OCI-LY1 (cell line): ENCODE measurements around the gene CIDEA.

Experiments
- H2AFZ ChIP-seq: fragments of 200-600 bp; sonication (generic), shearing (Covaris generic); 2 replicates; pipeline ENCODE4 v1.6.0; 2014; ENCODE audit warnings: antibody characterized with exemption, mild to moderate bottlenecking, low read length
- H3F3A ChIP-seq: fragments of 200-600 bp; sonication (generic), shearing (Covaris generic); 2 replicates; pipeline ENCODE4 v1.6.0; 2014; ENCODE audit warnings: mild to moderate bottlenecking, antibody characterized with exemption, low read length, moderate library complexity; ENCODE audit not compliant: insufficient read depth
- H3K27ac ChIP-seq: fragments of 200-600 bp; sonication (generic); 2 replicates; pipeline ENCODE4 v1.5.1; 2014; ENCODE audit warnings: low read length, mixed run types, mild to moderate bottlenecking, low read depth; ENCODE audit not compliant: poor library complexity, severe bottlenecking
- H3K27me3 ChIP-seq: fragments of 200-600 bp; sonication (generic); 2 replicates; pipeline ENCODE4 v1.6.0; 2014; ENCODE audit warnings: antibody characterized with exemption, mild to moderate bottlenecking, low read length, moderate library complexity; ENCODE audit not compliant: insufficient read depth
- H3K36me3 ChIP-seq: fragments of 200-600 bp; sonication (generic); 2 replicates; pipeline ENCODE4 v1.6.1; 2014; ENCODE audit warnings: mild to moderate bottlenecking, antibody characterized with exemption, low read length, moderate library complexity, mixed read lengths; ENCODE audit not compliant: insufficient read depth
- H3K4me1 ChIP-seq: fragments of 200-600 bp; sonication (generic); 2 replicates; pipeline ENCODE4 v1.5.1; 2014; ENCODE audit warnings: mild to moderate bottlenecking, low read length, moderate library complexity; ENCODE audit not compliant: insufficient read depth, severe bottlenecking
- H3K4me2 ChIP-seq: fragments of 200-600 bp; sonication (generic), shearing (Covaris generic); 2 replicates; pipeline ENCODE4 v1.6.1; 2014; ENCODE audit warnings: low read length
- H3K4me3 ChIP-seq: fragments of 200-600 bp; sonication (generic); 2 replicates; pipeline ENCODE4 v1.5.1; 2014; ENCODE audit warnings: low read length, low read depth, mild to moderate bottlenecking, mixed read lengths; ENCODE audit not compliant: poor library complexity, severe bottlenecking
- H3K79me2 ChIP-seq: fragments of 200-600 bp; shearing (Covaris generic); 2 replicates; pipeline ENCODE4 v1.6.1; 2016; ENCODE audit warnings: mixed run types, low read length, mixed read lengths; ENCODE audit not compliant: insufficient read depth
- H3K9ac ChIP-seq: fragments of 200-600 bp; sonication (generic), shearing (Covaris generic); 2 replicates; pipeline ENCODE4 v1.6.1; 2014; ENCODE audit warnings: mild to moderate bottlenecking, low read length, mixed read lengths
- H3K9me2 ChIP-seq: fragments of 200-600 bp; sonication (generic), shearing (Covaris generic); 2 replicates; pipeline ENCODE4 v1.6.1; 2014; ENCODE audit warnings: low read depth, mild to moderate bottlenecking, low read length, mixed read lengths
- H3K9me3 ChIP-seq: fragments of 200-600 bp; shearing (Covaris generic); 2 replicates; pipeline ENCODE4 v1.6.1; 2014; ENCODE audit warnings: low read length, mixed read lengths
- H4K20me1 ChIP-seq: fragments of 200-600 bp; sonication (generic), shearing (Covaris generic); 2 replicates; pipeline ENCODE4 v1.6.0; 2016; ENCODE audit warnings: mild to moderate bottlenecking, low read length; ENCODE audit not compliant: insufficient read depth
- CTCF ChIP-seq: fragments of 200-600 bp; sonication (generic), shearing (Covaris generic); IDR thresholded peaks from 2 replicates; pipeline ENCODE4 v1.5.1; 2017; ENCODE audit warnings: mild to moderate bottlenecking, antibody characterized with exemption, low read length, moderate library complexity, mixed read lengths
- EZH2 ChIP-seq: fragments of 200-600 bp; sonication (generic), shearing (Covaris generic); IDR thresholded peaks from 2 replicates; pipeline ENCODE4 v1.8.0; 2017; ENCODE audit warnings: borderline replicate concordance, mixed run types, mild to moderate bottlenecking, antibody characterized with exemption, low read length, moderate library complexity, mixed read lengths

Gene CIDEA

GRCh38 chr18:12308386-12309100 lies 54.4 kb downstream of the CIDEA start:
- no peak overlapping the region for H3K27ac ChIP-seq
- no peaks in the 10 kb centered on the region; the same call in 1 of the 2 replicates for H3K36me3 ChIP-seq
- no peak overlapping the region for H2AFZ ChIP-seq
- H4K20me1 ChIP-seq = no peaks in the 10 kb centered on the region
- H3K27me3 ChIP-seq = peaks cover 23% of the 10 kb centered on the region; the same call in 1 of the 2 replicates
- no peak overlapping the region for H3K9ac ChIP-seq
- H3F3A ChIP-seq = no peaks in the 10 kb centered on the region
- no peaks in the 10 kb centered on the region for H3K4me1 ChIP-seq
- no peaks in the 10 kb centered on the region for H3K9me2 ChIP-seq
- TF ChIP-seq CTCF (no peak), EZH2 (no peak)
- H3K4me2 ChIP-seq = peak overlapping the region; percentile 25; the same call in 1 of the 2 replicates
- no peaks in the 10 kb centered on the region for H3K79me2 ChIP-seq
- H3K9me3 ChIP-seq = peaks cover 11% of the 10 kb centered on the region
- H3K4me3 ChIP-seq = no peak overlapping the region

GRCh38 chr18:12309683-12310198 lies 55.6 kb downstream of the CIDEA start:
- Histone ChIP-seq H3K9me2 (no peaks in the 10 kb centered on the region), H3K27ac (no peak overlapping the region), H3K9ac (no peak overlapping the region), H3K4me2 (no peak overlapping the region), H3K79me2 (no peaks in the 10 kb centered on the region), H3K27me3 (peaks cover 28% of the 10 kb centered on the region; the same call in 1 of the 2 replicates), H3K9me3 (peaks cover 11% of the 10 kb centered on the region), H3K36me3 (no peaks in the 10 kb centered on the region; the same call in 1 of the 2 replicates), H3K4me1 (no peaks in the 10 kb centered on the region), H3F3A (no peaks in the 10 kb centered on the region), H3K4me3 (no peak overlapping the region), H2AFZ (no peak overlapping the region), H4K20me1 (no peaks in the 10 kb centered on the region)
- no peak for TF ChIP-seq CTCF
- no peak for TF ChIP-seq EZH2

- H3K36me3 ChIP-seq = no peaks in the 10 kb centered on the region; the same call in 1 of the 2 replicates
- TF ChIP-seq EZH2 (no peak), CTCF (no peak)
- no peaks in the 10 kb centered on the region for H3K4me1 ChIP-seq
- H3K79me2 ChIP-seq = no peaks in the 10 kb centered on the region
- no peak overlapping the region for H2AFZ ChIP-seq
- H3K9me2 ChIP-seq = no peaks in the 10 kb centered on the region
- H3K4me2 ChIP-seq = no peak overlapping the region
- H3K9ac ChIP-seq = no peak overlapping the region
- no peaks in the 10 kb centered on the region for H3F3A ChIP-seq
- no peak overlapping the region for H3K27ac ChIP-seq
- H4K20me1 ChIP-seq = no peaks in the 10 kb centered on the region
- H3K27me3 ChIP-seq = peaks cover 28% of the 10 kb centered on the region; the same call in 1 of the 2 replicates
- no peak overlapping the region for H3K4me3 ChIP-seq
- H3K9me3 ChIP-seq = peaks cover 11% of the 10 kb centered on the region
Observed at GRCh38 chr18:12310762-12311161, 56.6 kb downstream of the CIDEA start.
